Measurements from ENCODE around the gene DHODH.

DNA sequence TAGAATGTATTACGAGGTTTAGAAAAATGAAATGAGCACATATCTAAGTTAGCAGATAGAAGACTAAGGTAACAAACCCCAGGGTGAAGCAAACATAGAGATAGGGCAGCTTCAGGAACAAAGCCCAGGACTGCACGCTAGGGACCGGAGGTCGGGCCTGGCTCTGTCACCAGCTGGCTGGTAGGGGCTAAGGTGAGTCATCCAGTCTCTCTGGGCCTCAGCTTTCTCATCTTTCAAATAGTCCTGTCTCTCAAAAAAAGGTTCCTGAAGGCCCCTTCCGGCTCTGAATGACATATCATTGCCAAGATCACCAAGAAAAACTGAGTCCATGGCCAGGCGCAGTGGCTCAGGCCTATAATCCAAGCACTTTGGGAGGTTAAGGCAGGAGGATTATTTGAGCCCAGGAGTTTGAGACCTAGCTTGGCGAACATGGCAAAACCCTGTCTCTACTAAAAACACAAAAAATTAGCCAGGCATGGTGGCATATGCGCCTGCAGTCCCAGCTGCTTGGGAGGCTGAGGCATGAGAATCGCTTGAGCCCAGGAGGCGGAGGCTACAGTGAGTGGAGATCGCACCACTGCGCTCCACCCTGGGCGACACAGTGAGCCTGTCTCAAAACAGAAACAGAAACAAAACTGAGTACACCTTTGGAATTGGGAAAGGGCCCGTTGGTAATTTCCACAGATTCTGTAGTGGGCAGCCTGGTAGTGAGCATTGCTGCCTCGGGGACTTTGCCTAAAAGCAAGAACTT, 34.3 kb upstream of the DHODH start:
- TF ChIP-seq, protein P1, sequence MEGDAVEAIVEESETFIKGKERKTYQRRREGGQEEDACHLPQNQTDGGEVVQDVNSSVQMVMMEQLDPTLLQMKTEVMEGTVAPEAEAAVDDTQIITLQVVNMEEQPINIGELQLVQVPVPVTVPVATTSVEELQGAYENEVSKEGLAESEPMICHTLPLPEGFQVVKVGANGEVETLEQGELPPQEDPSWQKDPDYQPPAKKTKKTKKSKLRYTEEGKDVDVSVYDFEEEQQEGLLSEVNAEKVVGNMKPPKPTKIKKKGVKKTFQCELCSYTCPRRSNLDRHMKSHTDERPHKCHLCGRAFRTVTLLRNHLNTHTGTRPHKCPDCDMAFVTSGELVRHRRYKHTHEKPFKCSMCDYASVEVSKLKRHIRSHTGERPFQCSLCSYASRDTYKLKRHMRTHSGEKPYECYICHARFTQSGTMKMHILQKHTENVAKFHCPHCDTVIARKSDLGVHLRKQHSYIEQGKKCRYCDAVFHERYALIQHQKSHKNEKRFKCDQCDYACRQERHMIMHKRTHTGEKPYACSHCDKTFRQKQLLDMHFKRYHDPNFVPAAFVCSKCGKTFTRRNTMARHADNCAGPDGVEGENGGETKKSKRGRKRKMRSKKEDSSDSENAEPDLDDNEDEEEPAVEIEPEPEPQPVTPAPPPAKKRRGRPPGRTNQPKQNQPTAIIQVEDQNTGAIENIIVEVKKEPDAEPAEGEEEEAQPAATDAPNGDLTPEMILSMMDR (IDR thresholded peaks at IDR 0.05), result no peak
- no peak for TF ChIP-seq POLR2A (IDR thresholded peaks at IDR 0.05)

All from lower leg skin (tissue), 3 donors.